Retinal pigment epithelial cell (primary cell): ENCODE data around the gene TSPAN17.

Experiments
- DNase-seq: peaks from one replicate; pipeline ENCODE4 v3.0.0-alpha.2; 2010; ENCODE audit warnings: low read depth
- H3K4me3 ChIP-seq: 2 replicates; pipeline ENCODE4 v1.5.1; 2011; ENCODE audit warnings: mild to moderate bottlenecking, low read length, control low read depth, moderate library complexity
- CTCF ChIP-seq: conservative IDR thresholded peaks from 2 replicates; pipeline ENCODE4 v1.5.1; 2011; ENCODE audit warnings: low read depth, low read length, control low read depth, inconsistent platforms

Gene TSPAN17

GRCh38 chr5:176679365-176680225 lies 32.3 kb downstream of the TSPAN17 start:
- DNase-seq, result no peak
- H3K4me3 ChIP-seq, result no peak overlapping the region
- TF ChIP-seq CTCF, result no peak

GRCh38 chr5:176680226-176680563 lies 32.9 kb downstream of the TSPAN17 start:
- TF ChIP-seq CTCF, result no peak
- no peak for DNase-seq
- no peak overlapping the region for H3K4me3 ChIP-seq

- H3K4me3 ChIP-seq, result no peak overlapping the region
- TF ChIP-seq CTCF, result no peak
- no peak for DNase-seq
These were observed 34.8 kb downstream of the TSPAN17 start for GRCh38 chr5:176682016-176682531.

GRCh38 chr5:176685010-176685409 lies 37.7 kb downstream of the TSPAN17 start:
- DNase-seq, result no peak
- no peak overlapping the region for H3K4me3 ChIP-seq
- no peak for TF ChIP-seq CTCF

- H3K4me3 ChIP-seq, result no peak overlapping the region
- no peak for TF ChIP-seq CTCF
- DNase-seq, result no peak
These were observed 40.0 kb downstream of the TSPAN17 start for GRCh38 chr5:176687247-176687646.

GRCh38 chr5:176687881-176688280 lies 40.6 kb downstream of the TSPAN17 start:
- H3K4me3 ChIP-seq, result no peak overlapping the region
- DNase-seq, result no peak
- no peak for TF ChIP-seq CTCF

GRCh38 chr5:176690911-176691310 lies 43.6 kb downstream of the TSPAN17 start:
- no peak for TF ChIP-seq CTCF
- no peak for DNase-seq
- no peak overlapping the region for H3K4me3 ChIP-seq
